NCI-H1694 treated with DMSO at 0.1 percent for 48 hours (cell line): Measurements from ENCODE around the gene IPO9.
"Not testable (repeated sequence)": the region's sequence is repeated elsewhere in the genome, so short reads cannot be mapped to it uniquely, and the experiment has no call there.

ENCODE experiments used
- DNase-seq: peaks from one replicate; lab custom pipeline; 2025; lab: John Stamatoyannopoulos, UW

The IPO9 gene

GRCh38 chr1:201809876-201810275, 19.1 kb upstream of the IPO9 start:
- DNase-seq = no peak

- no peak for DNase-seq
Measured at GRCh38 chr1:201810466-201811216, 18.3 kb upstream of the IPO9 start.

- DNase-seq = no peak
Measured at GRCh38 chr1:201813226-201813625, 15.7 kb upstream of the IPO9 start.

- DNase-seq = no peak
Measured at GRCh38 chr1:201816309-201816854, 12.6 kb upstream of the IPO9 start.

- DNase-seq = no peak
Measured at GRCh38 chr1:201818971-201819750, 9.8 kb upstream of the IPO9 start.

- DNase-seq = no peak
Measured at GRCh38 chr1:201820413-201820812, 8.5 kb upstream of the IPO9 start.

GRCh38 chr1:201825245-201825644, 3.7 kb upstream of the IPO9 start:
- no peak for DNase-seq

- DNase-seq = no peak
Measured at GRCh38 chr1:201826830-201827229, 2.1 kb upstream of the IPO9 start.

- no peak for DNase-seq
Measured at GRCh38 chr1:201827321-201828216, 1.4 kb upstream of the IPO9 start.

- no peak for DNase-seq
Measured at GRCh38 chr1:201828217-201828819, 639 bp upstream of the IPO9 start.

GRCh38 chr1:201831371-201831770, 2.4 kb downstream of the IPO9 start:
- no peak for DNase-seq

- DNase-seq = no peak
Measured at GRCh38 chr1:201834621-201835020, 5.7 kb downstream of the IPO9 start.

GRCh38 chr1:201838381-201838780, 9.4 kb downstream of the IPO9 start:
- no peak for DNase-seq

- not testable (repeated sequence) for DNase-seq
Measured at GRCh38 chr1:201839089-201839488, 10.1 kb downstream of the IPO9 start.

GRCh38 chr1:201840055-201840454, 11.1 kb downstream of the IPO9 start:
- DNase-seq = no peak

GRCh38 chr1:201840490-201840889, 11.5 kb downstream of the IPO9 start:
- no peak for DNase-seq

- DNase-seq = no peak
Measured at GRCh38 chr1:201841265-201841912, 12.4 kb downstream of the IPO9 start.

GRCh38 chr1:201842472-201843027, 13.6 kb downstream of the IPO9 start:
- no peak for DNase-seq

- DNase-seq = no peak
Measured at GRCh38 chr1:201845331-201846083, 16.6 kb downstream of the IPO9 start.

GRCh38 chr1:201847150-201847549, 18.2 kb downstream of the IPO9 start:
- DNase-seq = no peak
